ENCODE measurements around the gene SH3RF2.
"Not testable (repeated sequence)": the region's sequence is repeated elsewhere in the genome, so short reads cannot be mapped to it uniquely, and the experiment has no call there.

SH3RF2 gene

GRCh38 chr5:146098047-146098446 lies 161.7 kb downstream of the SH3RF2 start:
- FAIRE-seq: no peak

- FAIRE-seq: no peak
These were observed 165.3 kb downstream of the SH3RF2 start for GRCh38 chr5:146101646-146102045.

GRCh38 chr5:146103594-146103993 lies 167.2 kb downstream of the SH3RF2 start:
- FAIRE-seq: no peak

GRCh38 chr5:146105477-146105876 lies 169.1 kb downstream of the SH3RF2 start, which contains the start of gene PLAC8L1:
PLAC8L1 (minus strand) TSS chr5:146105577; CDS start chr5:146104311, 1,266 bp downstream.
- FAIRE-seq: no peak

GRCh38 chr5:146107901-146108300 lies 171.5 kb downstream of the SH3RF2 start:
- FAIRE-seq: no peak

- FAIRE-seq: not testable (repeated sequence)
These were observed 172.5 kb downstream of the SH3RF2 start for GRCh38 chr5:146108870-146109269.

GRCh38 chr5:146109379-146109778 lies 173.0 kb downstream of the SH3RF2 start:
- FAIRE-seq: no peak

GRCh38 chr5:146111409-146111808 lies 175.0 kb downstream of the SH3RF2 start:
- no peak for FAIRE-seq

GRCh38 chr5:146112476-146112875 lies 176.1 kb downstream of the SH3RF2 start:
- FAIRE-seq: no peak
